ENCODE measurements around the gene CAVIN2.

DNA sequence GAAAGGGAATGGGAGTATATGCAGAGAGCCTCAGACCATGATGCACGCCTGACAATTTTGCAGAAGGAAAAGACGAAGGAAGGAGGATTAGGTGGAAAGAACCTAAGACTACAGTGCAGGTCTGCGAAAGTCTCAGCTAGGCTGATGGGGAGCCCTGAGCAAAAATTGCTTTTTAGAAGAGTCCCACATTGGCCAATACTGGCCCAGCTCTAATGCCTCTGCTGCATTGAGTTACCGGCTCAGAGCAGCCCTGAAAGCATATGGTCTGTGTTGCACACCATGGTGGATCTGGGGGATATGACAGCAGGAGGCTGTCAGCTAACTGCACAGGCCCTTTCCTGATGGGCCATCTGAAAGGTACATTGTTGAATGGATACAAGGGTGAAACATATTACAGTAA is 48.3 kb upstream of the CAVIN2 start:
- TF ChIP-seq EP300 (IDR thresholded peaks at IDR 0.05): no peak
- TF ChIP-seq, protein P1, sequence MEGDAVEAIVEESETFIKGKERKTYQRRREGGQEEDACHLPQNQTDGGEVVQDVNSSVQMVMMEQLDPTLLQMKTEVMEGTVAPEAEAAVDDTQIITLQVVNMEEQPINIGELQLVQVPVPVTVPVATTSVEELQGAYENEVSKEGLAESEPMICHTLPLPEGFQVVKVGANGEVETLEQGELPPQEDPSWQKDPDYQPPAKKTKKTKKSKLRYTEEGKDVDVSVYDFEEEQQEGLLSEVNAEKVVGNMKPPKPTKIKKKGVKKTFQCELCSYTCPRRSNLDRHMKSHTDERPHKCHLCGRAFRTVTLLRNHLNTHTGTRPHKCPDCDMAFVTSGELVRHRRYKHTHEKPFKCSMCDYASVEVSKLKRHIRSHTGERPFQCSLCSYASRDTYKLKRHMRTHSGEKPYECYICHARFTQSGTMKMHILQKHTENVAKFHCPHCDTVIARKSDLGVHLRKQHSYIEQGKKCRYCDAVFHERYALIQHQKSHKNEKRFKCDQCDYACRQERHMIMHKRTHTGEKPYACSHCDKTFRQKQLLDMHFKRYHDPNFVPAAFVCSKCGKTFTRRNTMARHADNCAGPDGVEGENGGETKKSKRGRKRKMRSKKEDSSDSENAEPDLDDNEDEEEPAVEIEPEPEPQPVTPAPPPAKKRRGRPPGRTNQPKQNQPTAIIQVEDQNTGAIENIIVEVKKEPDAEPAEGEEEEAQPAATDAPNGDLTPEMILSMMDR (IDR thresholded peaks at IDR 0.05): no peak

Data from esophagus muscularis mucosa (tissue), 3 donors.